Esophagus muscularis mucosa (tissue), 4 donors: ENCODE data around the gene GLIS1. TPM values are rescaled to one million over a fixed set of nuclear protein-coding genes. Genes with fewer than 3 reads are reported as not detected.

ENCODE experiments used
- DNase-seq: peaks from one replicate; pipeline ENCODE4 v3.0.0-alpha.2; 2017; ENCODE audit errors: extremely low spot score
- H3K27ac ChIP-seq, 4 donors: fragments of 200-600 bp; sonication (generic); replicated peaks in 1 of 4; 1 replicate in 3 of 4; 2 replicates in 1 of 4; pipeline ENCODE4 v1.5.1; 2016 to 2019; ENCODE audit warnings: mild to moderate bottlenecking in 1 of 4
- H3K27me3 ChIP-seq, 4 donors: fragments of 200-600 bp; sonication (generic); one replicate each; pipeline versions ENCODE4 v1.5.1 to v1.6.0; 2016 to 2019
- H3K36me3 ChIP-seq, 4 donors: fragments of 200-600 bp; sonication (generic); one replicate each; pipeline ENCODE4 v1.5.1; 2016 to 2019
- H3K4me1 ChIP-seq, 4 donors: fragments of 200-600 bp; sonication (generic); one replicate each; pipeline ENCODE4 v1.5.1; 2016 to 2019
- H3K4me3 ChIP-seq, 4 donors: fragments of 200-600 bp; sonication (generic); 1 replicate in 2 of 4; 2 replicates in 2 of 4; pipeline ENCODE4 v1.5.1; 2016 to 2019; ENCODE audit warnings: mild to moderate bottlenecking in 4 of 4, moderate library complexity in 1 of 4
- H3K9me3 ChIP-seq, 4 donors: fragments of 200-600 bp; sonication (generic); 1 replicate in 3 of 4; 2 replicates in 1 of 4; pipeline ENCODE4 v1.5.1; 2016 to 2019
- CTCF ChIP-seq, 3 experiments: fragments of 200-600 bp in 2 of 3; fragments of 450-650 bp in 1 of 3; sonication (generic) in 2 of 3; IDR thresholded peaks; one replicate each; pipeline ENCODE4 v1.5.1; 2017 to 2019; ENCODE audit warnings: antibody characterized with exemption in 3 of 3, mild to moderate bottlenecking in 2 of 3, moderate library complexity in 1 of 3
- EP300 ChIP-seq: sonication (generic); formaldehyde crosslinking; IDR thresholded peaks from one replicate; pipeline ENCODE4 v1.6.1; 2017; ENCODE audit warnings: antibody characterized with exemption
- POLR2A ChIP-seq: fragments of 450-650 bp; IDR thresholded peaks from one replicate; pipeline ENCODE4 v1.6.1; 2017; ENCODE audit warnings: antibody characterized with exemption, moderate library complexity, mild to moderate bottlenecking, low read depth
- POLR2AphosphoS5 ChIP-seq, 2 donors: sonication (generic); formaldehyde crosslinking; IDR thresholded peaks; one replicate each; pipeline ENCODE4 v1.6.1; 2017; ENCODE audit warnings: antibody characterized with exemption in 2 of 2
- WGBS: methylation state at CpG from one replicate; pipeline ENCODE4 v1.1.5; 2018; 5-methylcytosine and 5-hydroxymethylcytosine counted together
- intact Hi-C: fragments of 100-400 bp; cut with DNase I; formaldehyde crosslinking; loops from one replicate; pipeline ENCODE4 v1.15.1; 2023
- total RNA-seq, 4 donors: library from RNA; depleted of rRNA; stranded (reverse); fragments of >200 nt; gene quantifications; one replicate each; pipeline versions ENCODE4 v1.1.0 to v1.2.1, GENCODE V29; 2016

GLIS1 gene
- total RNA-seq, 4 donors from 2014 or later = 0.17 to 0.42 TPM; not detected in 2

GRCh38 chr1:53606197-53606596, 132.8 kb downstream of the GLIS1 start:
- Histone ChIP-seq H3K4me1 (no peaks in the 10 kb centered on the region), H3K27ac (no peak overlapping the region)
- WGBS = 91% methylated on average over 5 of the region's 8 CpGs

GRCh38 chr1:53605181-53605580, 133.8 kb downstream of the GLIS1 start:
- H3K4me3 ChIP-seq = no peak overlapping the region
- H3K27me3 ChIP-seq = no peaks in the 10 kb centered on the region
- intact Hi-C loops = no loop called here
- H3K4me1 ChIP-seq = no peaks in the 10 kb centered on the region
- 94% methylated on average over 8 of the region's 8 CpGs for WGBS
- no peak overlapping the region for H3K27ac ChIP-seq
- H3K36me3 ChIP-seq = no peaks in the 10 kb centered on the region
- peaks cover 0 to 9% (median 3%) of the 10 kb centered on the region in 4 donors for H3K9me3 ChIP-seq
- no peak for DNase-seq
- TF ChIP-seq EP300 (no peak), CTCF (IDR thresholded peaks at IDR 0.05) (no peak), POLR2A (no peak), POLR2AphosphoS5 (IDR thresholded peaks at IDR 0.05) (no peak)

More at GRCh38 chr1:53606197-53606596, 132.8 kb downstream of the GLIS1 start:
- Histone ChIP-seq H3K4me3 (no peak overlapping the region), H3K27me3 (no peaks in the 10 kb centered on the region), H3K36me3 (no peaks in the 10 kb centered on the region), H3K9me3 (peaks cover 0 to 19% (median 12%) of the 10 kb centered on the region in 4 donors)
- DNase-seq = no peak
- TF ChIP-seq POLR2AphosphoS5 (IDR thresholded peaks at IDR 0.05) = no peak
- no peak for TF ChIP-seq POLR2A
- TF ChIP-seq EP300 = no peak
- TF ChIP-seq CTCF (IDR thresholded peaks at IDR 0.05) = no peak
- intact Hi-C loops = no loop called here

- Histone ChIP-seq H3K36me3 (no peaks in the 10 kb centered on the region), H3K9me3 (peaks cover 0 to under 1% (median 0%) of the 10 kb centered on the region in 4 donors), H3K4me1 (no peaks in the 10 kb centered on the region), H3K27me3 (no peaks in the 10 kb centered on the region), H3K27ac (no peak overlapping the region), H3K4me3 (no peak overlapping the region)
- WGBS = 86% methylated on average over 5 of the region's 5 CpGs
- DNase-seq = no peak
- intact Hi-C loops = no loop called here
- TF ChIP-seq POLR2A = no peak
Measured at GRCh38 chr1:53604291-53604919, 134.6 kb downstream of the GLIS1 start.

GRCh38 chr1:53603431-53603830, 135.5 kb downstream of the GLIS1 start:
- H3K4me1 ChIP-seq = no peaks in the 10 kb centered on the region
- no peak for DNase-seq
- H3K27ac ChIP-seq = no peak overlapping the region
- 87% methylated on average over 5 of the region's 6 CpGs for WGBS
- no peak overlapping the region for H3K4me3 ChIP-seq
- no peak for TF ChIP-seq POLR2A
- no peak for TF ChIP-seq EP300
- no peak for TF ChIP-seq POLR2AphosphoS5 (IDR thresholded peaks at IDR 0.05)
- TF ChIP-seq CTCF (IDR thresholded peaks at IDR 0.05) = no peak
- intact Hi-C loops = no loop called here
- H3K9me3 ChIP-seq = no peaks in the 10 kb centered on the region
- no peaks in the 10 kb centered on the region for H3K36me3 ChIP-seq
- H3K27me3 ChIP-seq = no peaks in the 10 kb centered on the region

- no peak overlapping the region for H3K27ac ChIP-seq
- no peaks in the 10 kb centered on the region for H3K36me3 ChIP-seq
- intact Hi-C loops = no loop called here
- H3K4me1 ChIP-seq = no peaks in the 10 kb centered on the region
- H3K9me3 ChIP-seq = no peaks in the 10 kb centered on the region
- no peak for DNase-seq
- no peaks in the 10 kb centered on the region for H3K27me3 ChIP-seq
- TF ChIP-seq POLR2A = no peak
- TF ChIP-seq CTCF (IDR thresholded peaks at IDR 0.05) = no peak
- TF ChIP-seq EP300 = no peak
- TF ChIP-seq POLR2AphosphoS5 (IDR thresholded peaks at IDR 0.05) = no peak
- 85% methylated on average over 17 of the region's 21 CpGs for WGBS
- H3K4me3 ChIP-seq = no peak overlapping the region
Measured at GRCh38 chr1:53601867-53602775, 136.8 kb downstream of the GLIS1 start.
